HEK293 (cell line): ENCODE measurements around the gene RBCK1.

Source experiments
- GLI4 ChIP-seq: fragments of 450-650 bp; formaldehyde crosslinking; IDR thresholded peaks from 2 replicates; pipeline ENCODE4 v1.5.1; 2016; ENCODE audit warnings: missing biosample characterization, missing genetic modification characterization
- ZBTB17 ChIP-seq: fragments of 450-650 bp; formaldehyde crosslinking; IDR thresholded peaks from 2 replicates; pipeline ENCODE4 v1.5.1; 2016; ENCODE audit warnings: missing biosample characterization, missing genetic modification characterization
- ZFHX2 ChIP-seq: fragments of 450-650 bp; formaldehyde crosslinking; conservative IDR thresholded peaks from 2 replicates; pipeline ENCODE4 v1.5.1; 2016; ENCODE audit warnings: missing biosample characterization, missing genetic modification characterization
- ZNF146 ChIP-seq: fragments of 450-650 bp; formaldehyde crosslinking; IDR thresholded peaks from 2 replicates; pipeline ENCODE4 v1.5.1; 2016; ENCODE audit warnings: missing biosample characterization, missing genetic modification characterization
- ZNF280D ChIP-seq: fragments of 450-650 bp; formaldehyde crosslinking; IDR thresholded peaks from 2 replicates; pipeline ENCODE4 v1.5.1; 2016; ENCODE audit warnings: missing biosample characterization, missing genetic modification characterization
- ZNF664 ChIP-seq: fragments of 450-650 bp; formaldehyde crosslinking; IDR thresholded peaks from 2 replicates; pipeline ENCODE4 v1.5.1; 2016; ENCODE audit warnings: missing biosample characterization, missing genetic modification characterization
- ZNF768 ChIP-seq: fragments of 450-650 bp; formaldehyde crosslinking; IDR thresholded peaks from 2 replicates; pipeline ENCODE4 v1.5.1; 2018; ENCODE audit warnings: missing biosample characterization, mild to moderate bottlenecking, missing genetic modification characterization
- TF ChIP-seq, protein P1 (sequence below): fragments of 450-650 bp; formaldehyde crosslinking; IDR thresholded peaks from 2 replicates; pipeline ENCODE4 v1.5.1; 2016; ENCODE audit warnings: missing biosample characterization, missing genetic modification characterization
- TF ChIP-seq, protein P2 (sequence below): fragments of 450-650 bp; formaldehyde crosslinking; IDR thresholded peaks from 2 replicates; pipeline ENCODE4 v1.5.1; 2016; ENCODE audit warnings: missing biosample characterization, missing genetic modification characterization
- TF ChIP-seq, protein P3 (sequence below): fragments of 450-650 bp; formaldehyde crosslinking; IDR thresholded peaks from 2 replicates; pipeline ENCODE4 v1.5.1; 2017; ENCODE audit warnings: missing biosample characterization, missing genetic modification characterization

DNA sequence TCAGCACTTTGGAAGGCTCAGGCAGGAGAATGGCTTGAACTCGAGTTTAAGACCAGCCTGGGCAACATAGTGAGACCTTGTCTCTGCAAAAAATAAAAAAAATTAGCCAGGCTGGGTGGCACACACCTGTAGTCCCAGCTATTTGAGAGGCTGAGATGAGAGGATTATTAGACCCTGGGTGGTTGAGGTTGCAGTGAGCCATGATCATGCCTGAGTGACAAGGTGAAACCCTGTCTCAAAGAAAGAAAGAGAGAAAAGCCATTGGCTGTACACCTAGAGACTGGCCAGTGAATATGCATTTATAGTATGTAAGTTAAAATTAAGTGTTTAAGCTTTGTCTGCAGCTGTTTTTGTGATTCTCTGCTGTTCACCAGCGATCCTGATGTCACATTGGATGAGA, 6.1 kb downstream of the RBCK1 start:
- TF ChIP-seq, protein P1, sequence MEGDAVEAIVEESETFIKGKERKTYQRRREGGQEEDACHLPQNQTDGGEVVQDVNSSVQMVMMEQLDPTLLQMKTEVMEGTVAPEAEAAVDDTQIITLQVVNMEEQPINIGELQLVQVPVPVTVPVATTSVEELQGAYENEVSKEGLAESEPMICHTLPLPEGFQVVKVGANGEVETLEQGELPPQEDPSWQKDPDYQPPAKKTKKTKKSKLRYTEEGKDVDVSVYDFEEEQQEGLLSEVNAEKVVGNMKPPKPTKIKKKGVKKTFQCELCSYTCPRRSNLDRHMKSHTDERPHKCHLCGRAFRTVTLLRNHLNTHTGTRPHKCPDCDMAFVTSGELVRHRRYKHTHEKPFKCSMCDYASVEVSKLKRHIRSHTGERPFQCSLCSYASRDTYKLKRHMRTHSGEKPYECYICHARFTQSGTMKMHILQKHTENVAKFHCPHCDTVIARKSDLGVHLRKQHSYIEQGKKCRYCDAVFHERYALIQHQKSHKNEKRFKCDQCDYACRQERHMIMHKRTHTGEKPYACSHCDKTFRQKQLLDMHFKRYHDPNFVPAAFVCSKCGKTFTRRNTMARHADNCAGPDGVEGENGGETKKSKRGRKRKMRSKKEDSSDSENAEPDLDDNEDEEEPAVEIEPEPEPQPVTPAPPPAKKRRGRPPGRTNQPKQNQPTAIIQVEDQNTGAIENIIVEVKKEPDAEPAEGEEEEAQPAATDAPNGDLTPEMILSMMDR (tag by site-specific recombination) = no peak
- no peak for TF ChIP-seq ZBTB17
- TF ChIP-seq ZFHX2 (tag by site-specific recombination) = no peak
- TF ChIP-seq, protein P2, sequence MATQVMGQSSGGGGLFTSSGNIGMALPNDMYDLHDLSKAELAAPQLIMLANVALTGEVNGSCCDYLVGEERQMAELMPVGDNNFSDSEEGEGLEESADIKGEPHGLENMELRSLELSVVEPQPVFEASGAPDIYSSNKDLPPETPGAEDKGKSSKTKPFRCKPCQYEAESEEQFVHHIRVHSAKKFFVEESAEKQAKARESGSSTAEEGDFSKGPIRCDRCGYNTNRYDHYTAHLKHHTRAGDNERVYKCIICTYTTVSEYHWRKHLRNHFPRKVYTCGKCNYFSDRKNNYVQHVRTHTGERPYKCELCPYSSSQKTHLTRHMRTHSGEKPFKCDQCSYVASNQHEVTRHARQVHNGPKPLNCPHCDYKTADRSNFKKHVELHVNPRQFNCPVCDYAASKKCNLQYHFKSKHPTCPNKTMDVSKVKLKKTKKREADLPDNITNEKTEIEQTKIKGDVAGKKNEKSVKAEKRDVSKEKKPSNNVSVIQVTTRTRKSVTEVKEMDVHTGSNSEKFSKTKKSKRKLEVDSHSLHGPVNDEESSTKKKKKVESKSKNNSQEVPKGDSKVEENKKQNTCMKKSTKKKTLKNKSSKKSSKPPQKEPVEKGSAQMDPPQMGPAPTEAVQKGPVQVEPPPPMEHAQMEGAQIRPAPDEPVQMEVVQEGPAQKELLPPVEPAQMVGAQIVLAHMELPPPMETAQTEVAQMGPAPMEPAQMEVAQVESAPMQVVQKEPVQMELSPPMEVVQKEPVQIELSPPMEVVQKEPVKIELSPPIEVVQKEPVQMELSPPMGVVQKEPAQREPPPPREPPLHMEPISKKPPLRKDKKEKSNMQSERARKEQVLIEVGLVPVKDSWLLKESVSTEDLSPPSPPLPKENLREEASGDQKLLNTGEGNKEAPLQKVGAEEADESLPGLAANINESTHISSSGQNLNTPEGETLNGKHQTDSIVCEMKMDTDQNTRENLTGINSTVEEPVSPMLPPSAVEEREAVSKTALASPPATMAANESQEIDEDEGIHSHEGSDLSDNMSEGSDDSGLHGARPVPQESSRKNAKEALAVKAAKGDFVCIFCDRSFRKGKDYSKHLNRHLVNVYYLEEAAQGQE (tag by site-specific recombination) = no peak
- TF ChIP-seq ZNF768 (tag by site-specific recombination) = no peak
- no peak for TF ChIP-seq ZNF280D (tag by site-specific recombination)
- no peak for TF ChIP-seq ZNF664 (tag by site-specific recombination)
- no peak for TF ChIP-seq GLI4 (tag by site-specific recombination)
- TF ChIP-seq ZNF146 = no peak
- TF ChIP-seq, protein P3, sequence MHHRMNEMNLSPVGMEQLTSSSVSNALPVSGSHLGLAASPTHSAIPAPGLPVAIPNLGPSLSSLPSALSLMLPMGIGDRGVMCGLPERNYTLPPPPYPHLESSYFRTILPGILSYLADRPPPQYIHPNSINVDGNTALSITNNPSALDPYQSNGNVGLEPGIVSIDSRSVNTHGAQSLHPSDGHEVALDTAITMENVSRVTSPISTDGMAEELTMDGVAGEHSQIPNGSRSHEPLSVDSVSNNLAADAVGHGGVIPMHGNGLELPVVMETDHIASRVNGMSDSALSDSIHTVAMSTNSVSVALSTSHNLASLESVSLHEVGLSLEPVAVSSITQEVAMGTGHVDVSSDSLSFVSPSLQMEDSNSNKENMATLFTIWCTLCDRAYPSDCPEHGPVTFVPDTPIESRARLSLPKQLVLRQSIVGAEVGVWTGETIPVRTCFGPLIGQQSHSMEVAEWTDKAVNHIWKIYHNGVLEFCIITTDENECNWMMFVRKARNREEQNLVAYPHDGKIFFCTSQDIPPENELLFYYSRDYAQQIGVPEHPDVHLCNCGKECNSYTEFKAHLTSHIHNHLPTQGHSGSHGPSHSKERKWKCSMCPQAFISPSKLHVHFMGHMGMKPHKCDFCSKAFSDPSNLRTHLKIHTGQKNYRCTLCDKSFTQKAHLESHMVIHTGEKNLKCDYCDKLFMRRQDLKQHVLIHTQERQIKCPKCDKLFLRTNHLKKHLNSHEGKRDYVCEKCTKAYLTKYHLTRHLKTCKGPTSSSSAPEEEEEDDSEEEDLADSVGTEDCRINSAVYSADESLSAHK (tag by site-specific recombination) = no peak
